ENCODE results near the gene ACAP2.

The ACAP2 gene

GRCh38 chr3:195256639-195257453, 186.0 kb downstream of the ACAP2 start:
- TF ChIP-seq CTCF (conservative IDR thresholded peaks at IDR 0.05; ENCODE audit: low read depth, low read length) = no peak
- no peak for DNase-seq (ENCODE audit: low read depth)
- H3K4me3 ChIP-seq (ENCODE audit: low read depth, low read length) = no peak overlapping the region

- no peak for TF ChIP-seq CTCF (conservative IDR thresholded peaks at IDR 0.05; ENCODE audit: low read depth, low read length)
- H3K4me3 ChIP-seq (ENCODE audit: low read depth, low read length) = no peak overlapping the region
- DNase-seq (ENCODE audit: low read depth) = peak; percentile 34
These were observed 187.0 kb downstream of the ACAP2 start for GRCh38 chr3:195255571-195256501.

GRCh38 chr3:195255176-195255500, 187.7 kb downstream of the ACAP2 start:
- no peak for DNase-seq (ENCODE audit: low read depth)
- H3K4me3 ChIP-seq (ENCODE audit: low read depth, low read length) = no peak overlapping the region
- no peak for TF ChIP-seq CTCF (conservative IDR thresholded peaks at IDR 0.05; ENCODE audit: low read depth, low read length)

GRCh38 chr3:195254454-195255175, 188.2 kb downstream of the ACAP2 start:
- no peak for TF ChIP-seq CTCF (conservative IDR thresholded peaks at IDR 0.05; ENCODE audit: low read depth, low read length)
- DNase-seq (ENCODE audit: low read depth) = no peak

GRCh38 chr3:195253923-195254432, 188.8 kb downstream of the ACAP2 start:
- no peak for DNase-seq (ENCODE audit: low read depth)
- no peak for TF ChIP-seq CTCF (conservative IDR thresholded peaks at IDR 0.05; ENCODE audit: low read depth, low read length)
- no peak overlapping the region for H3K4me3 ChIP-seq (ENCODE audit: low read depth, low read length)

More at GRCh38 chr3:195254454-195255175, 188.2 kb downstream of the ACAP2 start:
- H3K4me3 ChIP-seq (ENCODE audit: low read depth, low read length) = no peak overlapping the region

- DNase-seq (ENCODE audit: low read depth) = no peak
- H3K4me3 ChIP-seq (ENCODE audit: low read depth, low read length) = no peak overlapping the region
- no peak for TF ChIP-seq CTCF (conservative IDR thresholded peaks at IDR 0.05; ENCODE audit: low read depth, low read length)
These were observed 191.3 kb downstream of the ACAP2 start for GRCh38 chr3:195251336-195252065.

Data from choroid plexus epithelial cell (primary cell).